ENCODE measurements around the gene HTR6.

DNA sequence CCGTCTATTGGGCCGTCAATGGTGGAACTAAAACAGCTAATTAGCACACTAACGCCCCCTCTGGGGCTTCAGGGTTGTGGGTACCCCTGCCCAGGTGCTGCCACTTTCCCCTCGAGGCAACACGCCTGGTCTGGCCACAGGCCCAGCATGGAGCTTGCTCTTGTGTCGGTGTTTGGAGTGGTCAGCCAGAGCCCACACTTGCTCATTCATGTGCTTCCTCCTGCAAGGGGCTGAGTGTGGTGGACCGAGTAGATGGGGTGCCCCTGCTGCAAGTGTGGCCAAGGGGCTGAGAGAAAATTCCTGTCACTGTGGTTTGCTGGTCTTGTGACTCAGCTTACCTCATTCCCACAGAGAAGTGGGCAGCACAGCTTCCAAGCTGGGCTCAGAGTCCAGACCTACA lies 25.7 kb downstream of the HTR6 start:
- TF ChIP-seq POLR2AphosphoS5 (IDR thresholded peaks at IDR 0.05) (no peak), SMC3 (conservative IDR thresholded peaks at IDR 0.05; ENCODE audit: poor library complexity) (no peak), REST (IDR thresholded peaks at IDR 0.05; ENCODE audit: borderline replicate concordance) (no peak), EZH2 (IDR thresholded peaks at IDR 0.05; ENCODE audit: borderline replicate concordance, insufficient read depth, low read length, poor library complexity, severe bottlenecking) (no peak), TAF1 (IDR thresholded peaks at IDR 0.05; ENCODE audit: low read depth) (no peak), RAD21 (conservative IDR thresholded peaks at IDR 0.05) (no peak), EP300 (conservative IDR thresholded peaks at IDR 0.05; ENCODE audit: poor library complexity, severe bottlenecking) (no peak)
- TF ChIP-seq, protein P1, sequence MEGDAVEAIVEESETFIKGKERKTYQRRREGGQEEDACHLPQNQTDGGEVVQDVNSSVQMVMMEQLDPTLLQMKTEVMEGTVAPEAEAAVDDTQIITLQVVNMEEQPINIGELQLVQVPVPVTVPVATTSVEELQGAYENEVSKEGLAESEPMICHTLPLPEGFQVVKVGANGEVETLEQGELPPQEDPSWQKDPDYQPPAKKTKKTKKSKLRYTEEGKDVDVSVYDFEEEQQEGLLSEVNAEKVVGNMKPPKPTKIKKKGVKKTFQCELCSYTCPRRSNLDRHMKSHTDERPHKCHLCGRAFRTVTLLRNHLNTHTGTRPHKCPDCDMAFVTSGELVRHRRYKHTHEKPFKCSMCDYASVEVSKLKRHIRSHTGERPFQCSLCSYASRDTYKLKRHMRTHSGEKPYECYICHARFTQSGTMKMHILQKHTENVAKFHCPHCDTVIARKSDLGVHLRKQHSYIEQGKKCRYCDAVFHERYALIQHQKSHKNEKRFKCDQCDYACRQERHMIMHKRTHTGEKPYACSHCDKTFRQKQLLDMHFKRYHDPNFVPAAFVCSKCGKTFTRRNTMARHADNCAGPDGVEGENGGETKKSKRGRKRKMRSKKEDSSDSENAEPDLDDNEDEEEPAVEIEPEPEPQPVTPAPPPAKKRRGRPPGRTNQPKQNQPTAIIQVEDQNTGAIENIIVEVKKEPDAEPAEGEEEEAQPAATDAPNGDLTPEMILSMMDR (IDR thresholded peaks at IDR 0.05; ENCODE audit: poor library complexity, severe bottlenecking): no peak

Data from neural cell (in vitro differentiated cells).